Neural cell (in vitro differentiated cells): ENCODE measurements around the gene DCUN1D3. TPM values are rescaled to one million over a fixed set of nuclear protein-coding genes. Genes with fewer than 3 reads are reported as not detected.

Experiments used
- H2AFZ ChIP-seq: fragments of 200-600, 300-800 bp; sonication (generic), shearing (Covaris generic); 2 replicates; pipeline ENCODE4 v1.6.0; 2014; ENCODE audit warnings: low read depth, mild to moderate bottlenecking, antibody characterized with exemption, low read length, moderate library complexity
- H3F3A ChIP-seq: fragments of 200-600 bp; shearing (Covaris generic); 2 replicates; pipeline ENCODE4 v1.6.1; 2016; ENCODE audit warnings: mild to moderate bottlenecking, moderate library complexity, mixed read lengths, antibody characterized with exemption, low read length; ENCODE audit not compliant: insufficient read depth, poor library complexity, severe bottlenecking
- H3K27ac ChIP-seq: fragments of 200-600, 300-800 bp; sonication (generic), shearing (Covaris generic); 2 replicates; pipeline ENCODE4 v1.5.1; 2014; ENCODE audit warnings: mild to moderate bottlenecking, low read length, moderate library complexity
- H3K27me3 ChIP-seq: fragments of 300-800, 200-600 bp; sonication (generic), shearing (Covaris generic); 2 replicates; pipeline ENCODE4 v1.6.0; 2014; ENCODE audit warnings: mild to moderate bottlenecking, low read depth, low read length, moderate library complexity; ENCODE audit not compliant: insufficient read depth
- H3K36me3 ChIP-seq: fragments of 300-800, 200-600 bp; sonication (generic), shearing (Covaris generic); 2 replicates; pipeline ENCODE4 v1.5.1; 2014; ENCODE audit warnings: mild to moderate bottlenecking, antibody characterized with exemption, low read length, moderate library complexity; ENCODE audit not compliant: insufficient read depth
- H3K4me2 ChIP-seq: fragments of 300-800, 200-600 bp; sonication (generic), shearing (Covaris generic); 2 replicates; pipeline ENCODE4 v1.6.0; 2014; ENCODE audit warnings: mild to moderate bottlenecking, low read length
- H3K4me3 ChIP-seq: fragments of 300-800, 200-600 bp; sonication (generic), shearing (Covaris generic); 2 replicates; pipeline ENCODE4 v1.5.1; 2014; ENCODE audit warnings: mild to moderate bottlenecking, low read length, moderate library complexity
- H3K79me2 ChIP-seq: fragments of 200-600 bp; shearing (Covaris generic); replicated peaks from 2 replicates; pipeline ENCODE4 v1.6.0; 2014; ENCODE audit warnings: mild to moderate bottlenecking, low read length, moderate library complexity; ENCODE audit not compliant: insufficient read depth
- H3K9ac ChIP-seq: fragments of 300-800, 200-600 bp; sonication (generic), shearing (Covaris generic); 2 replicates; pipeline ENCODE4 v1.6.1; 2016; ENCODE audit warnings: mild to moderate bottlenecking, low read length, mixed read lengths
- H3K9me2 ChIP-seq: fragments of 200-600 bp; shearing (Covaris generic); 2 replicates; pipeline ENCODE4 v1.6.1; 2016; ENCODE audit warnings: mild to moderate bottlenecking, low read length, mixed read lengths; ENCODE audit not compliant: insufficient read depth
- H3K9me3 ChIP-seq: fragments of 200-600, 300-800 bp; sonication (generic), shearing (Covaris generic); 2 replicates; pipeline ENCODE4 v1.6.1; 2016; ENCODE audit warnings: mild to moderate bottlenecking, mixed run types, low read length, moderate library complexity, mixed read lengths
- H4K20me1 ChIP-seq: fragments of 200-600 bp; shearing (Covaris generic); 2 replicates; pipeline ENCODE4 v1.6.1; 2016; ENCODE audit warnings: mild to moderate bottlenecking, mixed run types; ENCODE audit not compliant: insufficient read depth
- CTCF ChIP-seq: fragments of 450-650 bp; IDR thresholded peaks from 2 replicates; pipeline ENCODE4 v1.5.1; 2014; ENCODE audit warnings: antibody characterized with exemption, mild to moderate bottlenecking, moderate library complexity; ENCODE audit not compliant: poor library complexity, severe bottlenecking
- EP300 ChIP-seq: fragments of 450-650 bp; conservative IDR thresholded peaks from 2 replicates; pipeline ENCODE4 v1.6.1; 2014; ENCODE audit warnings: antibody characterized with exemption, mild to moderate bottlenecking, moderate library complexity; ENCODE audit not compliant: poor library complexity, severe bottlenecking
- EZH2 ChIP-seq: fragments of 200-600, 300-800 bp; shearing (Covaris generic), sonication (generic); IDR thresholded peaks from 2 replicates; pipeline ENCODE4 v1.6.1; 2014; ENCODE audit warnings: antibody characterized with exemption, low read length, borderline replicate concordance, mild to moderate bottlenecking; ENCODE audit not compliant: insufficient read depth, poor library complexity, severe bottlenecking
- MXI1 ChIP-seq: fragments of 450-650 bp; conservative IDR thresholded peaks from 2 replicates; pipeline ENCODE4 v1.6.1; 2014; ENCODE audit warnings: antibody characterized with exemption, mild to moderate bottlenecking; ENCODE audit not compliant: poor library complexity, severe bottlenecking
- POLR2AphosphoS5 ChIP-seq: IDR thresholded peaks from 2 replicates; pipeline ENCODE4 v1.6.1; 2012
- RAD21 ChIP-seq: fragments of 450-650 bp; conservative IDR thresholded peaks from 2 replicates; pipeline ENCODE4 v1.6.1; 2014; ENCODE audit warnings: antibody characterized with exemption, mild to moderate bottlenecking, moderate library complexity
- SMC3 ChIP-seq: fragments of 450-650 bp; conservative IDR thresholded peaks from 2 replicates; pipeline ENCODE4 v1.6.1; 2014; ENCODE audit warnings: antibody characterized with exemption, mild to moderate bottlenecking, moderate library complexity; ENCODE audit not compliant: poor library complexity
- TAF1 ChIP-seq: IDR thresholded peaks from 2 replicates; pipeline ENCODE4 v1.6.1; 2012; ENCODE audit warnings: low read depth
- polyA plus RNA-seq: library from polyadenylated mRNA; depleted of rRNA; stranded (reverse); fragments of >200 nt; gene quantifications from 2 replicates; pipeline ENCODE4 v1.2.3, GENCODE V29; 2014
- TF ChIP-seq, protein P1 (sequence below): IDR thresholded peaks from 2 replicates; pipeline ENCODE4 v1.6.1; 2012; ENCODE audit warnings: borderline replicate concordance

Gene DCUN1D3
- polyA plus RNA-seq, 1 donor from 2014 or later = 9.2 TPM

DNA sequence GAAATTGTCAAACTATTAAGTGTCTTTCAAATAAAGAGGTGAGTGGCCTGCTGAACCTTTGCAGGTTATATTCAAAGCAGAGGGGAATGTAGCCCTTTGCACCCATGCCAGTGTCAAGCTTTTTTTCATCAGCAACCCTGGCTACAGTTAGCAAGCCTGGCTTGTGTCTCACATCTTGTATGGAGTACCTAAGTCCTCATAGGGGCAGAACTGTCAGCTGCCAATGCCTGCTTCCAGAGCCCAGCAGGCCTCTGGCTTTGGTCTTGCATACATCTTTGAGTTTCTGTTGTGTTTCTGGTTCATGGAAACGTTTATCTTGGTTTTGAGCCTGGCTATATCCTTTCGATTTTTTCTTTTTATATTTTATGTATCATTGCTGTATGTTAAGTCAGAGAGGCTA, 67.1 kb downstream of the DCUN1D3 start:
- TF ChIP-seq EZH2 (no peak), RAD21 (no peak), EP300 (no peak), POLR2AphosphoS5 (no peak), SMC3 (no peak), CTCF (no peak), TAF1 (no peak), MXI1 (no peak)
- TF ChIP-seq, protein P1, sequence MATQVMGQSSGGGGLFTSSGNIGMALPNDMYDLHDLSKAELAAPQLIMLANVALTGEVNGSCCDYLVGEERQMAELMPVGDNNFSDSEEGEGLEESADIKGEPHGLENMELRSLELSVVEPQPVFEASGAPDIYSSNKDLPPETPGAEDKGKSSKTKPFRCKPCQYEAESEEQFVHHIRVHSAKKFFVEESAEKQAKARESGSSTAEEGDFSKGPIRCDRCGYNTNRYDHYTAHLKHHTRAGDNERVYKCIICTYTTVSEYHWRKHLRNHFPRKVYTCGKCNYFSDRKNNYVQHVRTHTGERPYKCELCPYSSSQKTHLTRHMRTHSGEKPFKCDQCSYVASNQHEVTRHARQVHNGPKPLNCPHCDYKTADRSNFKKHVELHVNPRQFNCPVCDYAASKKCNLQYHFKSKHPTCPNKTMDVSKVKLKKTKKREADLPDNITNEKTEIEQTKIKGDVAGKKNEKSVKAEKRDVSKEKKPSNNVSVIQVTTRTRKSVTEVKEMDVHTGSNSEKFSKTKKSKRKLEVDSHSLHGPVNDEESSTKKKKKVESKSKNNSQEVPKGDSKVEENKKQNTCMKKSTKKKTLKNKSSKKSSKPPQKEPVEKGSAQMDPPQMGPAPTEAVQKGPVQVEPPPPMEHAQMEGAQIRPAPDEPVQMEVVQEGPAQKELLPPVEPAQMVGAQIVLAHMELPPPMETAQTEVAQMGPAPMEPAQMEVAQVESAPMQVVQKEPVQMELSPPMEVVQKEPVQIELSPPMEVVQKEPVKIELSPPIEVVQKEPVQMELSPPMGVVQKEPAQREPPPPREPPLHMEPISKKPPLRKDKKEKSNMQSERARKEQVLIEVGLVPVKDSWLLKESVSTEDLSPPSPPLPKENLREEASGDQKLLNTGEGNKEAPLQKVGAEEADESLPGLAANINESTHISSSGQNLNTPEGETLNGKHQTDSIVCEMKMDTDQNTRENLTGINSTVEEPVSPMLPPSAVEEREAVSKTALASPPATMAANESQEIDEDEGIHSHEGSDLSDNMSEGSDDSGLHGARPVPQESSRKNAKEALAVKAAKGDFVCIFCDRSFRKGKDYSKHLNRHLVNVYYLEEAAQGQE = no peak

GRCh38 chr16:20830372-20830771, 69.8 kb downstream of the DCUN1D3 start:
- H3K36me3 ChIP-seq = no peaks in the 10 kb centered on the region
- TF ChIP-seq TAF1 = no peak
- no peak for TF ChIP-seq SMC3
- no peak for TF ChIP-seq MXI1
- TF ChIP-seq, protein P1 = no peak
- no peak for TF ChIP-seq EP300
- no peak for TF ChIP-seq POLR2AphosphoS5
- TF ChIP-seq EZH2 = no peak
- TF ChIP-seq RAD21 = no peak
- no peak for TF ChIP-seq CTCF
- no peaks in the 10 kb centered on the region for H3K27me3 ChIP-seq
- H3F3A ChIP-seq = no peaks in the 10 kb centered on the region
- H3K79me2 ChIP-seq = no peaks in the 10 kb centered on the region
- no peak overlapping the region for H3K4me3 ChIP-seq
- H3K4me2 ChIP-seq = no peak overlapping the region
- no peaks in the 10 kb centered on the region for H3K9me2 ChIP-seq
- H3K9me3 ChIP-seq = no peaks in the 10 kb centered on the region
- no peak overlapping the region for H3K9ac ChIP-seq
- no peaks in the 10 kb centered on the region for H4K20me1 ChIP-seq
- H2AFZ ChIP-seq = no peak overlapping the region
- H3K27ac ChIP-seq = no peak overlapping the region

More for the DNA sequence above, 67.1 kb downstream of the DCUN1D3 start:
- Histone ChIP-seq H3K9me2 (no peaks in the 10 kb centered on the region), H3K9ac (no peak overlapping the region), H3K27ac (no peak overlapping the region), H2AFZ (no peak overlapping the region), H3K9me3 (no peaks in the 10 kb centered on the region), H3F3A (no peaks in the 10 kb centered on the region), H3K79me2 (no peaks in the 10 kb centered on the region), H4K20me1 (no peaks in the 10 kb centered on the region), H3K4me2 (no peak overlapping the region), H3K4me3 (no peak overlapping the region), H3K27me3 (no peaks in the 10 kb centered on the region), H3K36me3 (no peaks in the 10 kb centered on the region)
